ENCODE results near the gene TMEM17.

GRCh38 chr2:62554440-62554839 lies 48.4 kb upstream of the TMEM17 start:
- TF ChIP-seq POLR2A (IDR thresholded peaks at IDR 0.05) (no peak), CTCF (IDR thresholded peaks at IDR 0.05) (no peak)
